K562 (cell line): ENCODE data around the gene RPL3.
A peak's percentile ranks its signal among the peaks of the same experiment; 100 is the strongest.

Source experiments
- ATF7 ChIP-seq: fragments of 450-650 bp; IDR thresholded peaks from 2 replicates; pipeline ENCODE4 v1.7.1; 2014; ENCODE audit warnings: mild to moderate bottlenecking, moderate library complexity
- HDGF ChIP-seq: fragments of 450-650 bp; IDR thresholded peaks from 2 replicates; pipeline ENCODE4 v1.6.1; 2016
- HNRNPUL1 ChIP-seq: fragments of 200-400 bp; formaldehyde crosslinking; IDR thresholded peaks from 2 replicates; pipeline ENCODE4 v1.6.1; 2017; ENCODE audit warnings: low read length

GRCh38 chr22:39319284-39320022 is at the start of gene RPL3:
- no peak for TF ChIP-seq HNRNPUL1
- peak; percentile 96 for TF ChIP-seq ATF7
- no peak for TF ChIP-seq HDGF
